Cardiac fibroblast (primary cell): ENCODE results near the gene GARRE1.
"Not testable (repeated sequence)": the region's sequence is repeated elsewhere in the genome, so short reads cannot be mapped to it uniquely, and the experiment has no call there.

ENCODE experiments used
- DNase-seq, 2 donors: peaks; one replicate each; pipeline versions ENCODE4 v3.0.0 to v3.0.0-alpha.2; 2010; ENCODE audit warnings: low read depth in 2 of 2
- H3K4me3 ChIP-seq, 2 donors: replicated peaks in 1 of 2; 1 replicate in 1 of 2; 2 replicates in 1 of 2; pipeline ENCODE4 v1.5.1; 2011; ENCODE audit warnings: low read depth in 2 of 2, low read length in 2 of 2, mild to moderate bottlenecking in 2 of 2, moderate library complexity in 1 of 2
- TF ChIP-seq, protein P1 (sequence below): IDR thresholded peaks from one replicate; pipeline ENCODE4 v1.5.1; 2011; ENCODE audit warnings: low read depth, mild to moderate bottlenecking, low read length, inconsistent platforms

Gene GARRE1

DNA sequence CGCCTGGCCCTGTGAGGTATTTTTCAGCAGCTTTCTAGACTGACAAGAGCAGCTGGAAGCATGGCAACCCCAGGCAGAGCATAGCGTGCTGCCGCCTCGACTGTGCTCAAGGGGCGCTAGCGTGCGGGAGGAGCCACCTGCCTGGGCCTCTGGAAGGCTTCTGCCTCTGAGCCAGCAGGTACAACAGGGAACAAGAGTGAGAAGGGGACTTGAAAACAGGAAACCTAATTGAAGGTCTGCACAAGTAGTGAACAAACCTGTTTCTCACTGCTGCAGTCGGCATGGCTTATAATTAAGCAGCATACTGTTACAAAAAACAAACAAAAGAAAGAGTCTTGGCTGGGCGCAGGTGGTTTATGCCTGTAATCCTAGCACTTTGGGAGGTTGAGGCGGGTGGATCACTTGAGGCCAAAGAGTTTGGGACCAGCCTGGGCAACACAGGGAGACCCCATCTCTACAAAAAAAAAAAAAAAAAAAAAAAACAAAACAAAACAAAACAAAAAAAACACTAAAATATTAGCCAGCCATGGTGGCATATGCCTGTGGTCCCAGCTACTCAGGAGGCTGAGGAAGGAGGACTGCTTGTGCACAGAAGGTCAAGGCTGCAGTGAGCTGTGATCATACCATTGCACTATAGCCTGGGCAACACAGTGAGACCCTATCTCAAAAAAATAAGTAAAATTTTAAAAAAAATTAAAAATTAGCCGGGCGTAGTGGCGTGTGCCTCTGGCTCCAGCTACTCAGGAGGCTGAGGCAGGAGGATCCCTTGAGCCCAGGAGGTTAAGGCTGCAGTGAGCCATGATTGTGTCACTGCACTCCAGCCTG is 12.6 kb upstream of the GARRE1 start:
- TF ChIP-seq, protein P1, sequence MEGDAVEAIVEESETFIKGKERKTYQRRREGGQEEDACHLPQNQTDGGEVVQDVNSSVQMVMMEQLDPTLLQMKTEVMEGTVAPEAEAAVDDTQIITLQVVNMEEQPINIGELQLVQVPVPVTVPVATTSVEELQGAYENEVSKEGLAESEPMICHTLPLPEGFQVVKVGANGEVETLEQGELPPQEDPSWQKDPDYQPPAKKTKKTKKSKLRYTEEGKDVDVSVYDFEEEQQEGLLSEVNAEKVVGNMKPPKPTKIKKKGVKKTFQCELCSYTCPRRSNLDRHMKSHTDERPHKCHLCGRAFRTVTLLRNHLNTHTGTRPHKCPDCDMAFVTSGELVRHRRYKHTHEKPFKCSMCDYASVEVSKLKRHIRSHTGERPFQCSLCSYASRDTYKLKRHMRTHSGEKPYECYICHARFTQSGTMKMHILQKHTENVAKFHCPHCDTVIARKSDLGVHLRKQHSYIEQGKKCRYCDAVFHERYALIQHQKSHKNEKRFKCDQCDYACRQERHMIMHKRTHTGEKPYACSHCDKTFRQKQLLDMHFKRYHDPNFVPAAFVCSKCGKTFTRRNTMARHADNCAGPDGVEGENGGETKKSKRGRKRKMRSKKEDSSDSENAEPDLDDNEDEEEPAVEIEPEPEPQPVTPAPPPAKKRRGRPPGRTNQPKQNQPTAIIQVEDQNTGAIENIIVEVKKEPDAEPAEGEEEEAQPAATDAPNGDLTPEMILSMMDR: no peak
- no peak for DNase-seq
- H3K4me3 ChIP-seq: no peak overlapping the region

DNA sequence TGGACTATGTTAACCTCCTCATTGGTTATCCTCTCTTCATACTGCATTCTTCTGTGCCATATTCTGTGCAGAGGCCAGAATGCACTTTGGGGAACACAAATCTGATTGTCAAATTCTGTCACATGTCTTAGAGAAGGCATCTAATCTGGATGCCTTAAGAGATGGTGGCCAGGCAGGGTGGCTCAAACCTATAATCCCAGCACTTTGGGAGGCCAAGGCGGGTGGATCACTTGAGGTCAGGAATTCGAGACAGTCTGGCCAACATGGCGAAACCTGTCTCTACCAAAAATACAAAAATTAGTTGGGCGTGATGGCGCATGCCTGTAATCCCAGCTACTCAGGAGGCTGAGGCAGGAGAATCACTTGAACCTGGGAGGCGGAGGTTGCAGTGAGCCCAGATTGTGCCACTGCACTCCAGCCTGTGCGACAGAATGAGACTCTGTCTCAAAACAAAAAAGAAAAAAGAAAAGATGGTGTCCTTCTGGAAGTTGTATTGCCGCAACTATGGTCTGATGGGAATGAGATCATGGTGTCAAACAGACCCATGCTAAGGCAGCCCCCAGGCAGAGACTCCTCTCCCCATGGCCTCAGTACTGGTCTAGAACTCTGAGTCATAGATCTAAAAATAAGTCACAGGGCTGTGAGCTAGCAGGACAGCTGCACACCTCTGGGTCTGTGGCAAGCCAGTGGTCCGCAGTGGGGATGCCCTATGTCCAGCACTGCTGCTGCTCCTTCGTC is 11.0 kb upstream of the GARRE1 start:
- DNase-seq, H3K4me3 ChIP-seq: not testable (repeated sequence)

DNA sequence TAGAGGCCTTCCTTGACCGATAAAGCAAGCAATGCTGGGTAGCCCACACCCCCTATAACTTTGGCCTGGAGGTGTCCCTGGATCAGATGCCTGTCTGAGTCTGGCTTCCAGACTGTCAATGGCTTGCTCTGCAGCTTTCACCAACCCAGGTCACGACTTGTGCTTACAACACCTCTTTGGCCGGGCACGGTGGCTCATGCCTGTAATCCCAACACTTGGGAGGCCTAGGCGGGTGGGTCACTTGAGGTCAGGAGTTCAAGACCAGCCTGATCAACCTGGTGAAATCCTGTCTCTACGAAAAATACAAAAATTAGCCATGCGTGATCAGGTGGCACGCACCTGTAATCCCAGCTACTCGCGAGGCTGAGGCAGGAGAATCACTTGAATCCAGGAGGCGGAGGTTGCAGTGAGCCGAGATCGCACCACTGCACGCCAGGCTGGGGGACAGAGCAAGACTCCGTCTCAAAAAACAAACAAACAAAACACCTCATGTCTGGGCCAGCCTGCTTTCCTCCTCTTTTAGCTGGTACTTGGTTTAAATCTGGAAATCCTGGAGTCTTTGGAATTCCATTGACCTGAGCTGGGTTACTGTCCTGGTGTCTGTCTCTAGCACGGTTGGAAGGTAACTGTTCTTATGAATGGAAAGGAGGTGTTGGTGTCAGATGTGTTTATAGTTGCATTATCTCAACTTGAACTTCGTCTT is 10.3 kb upstream of the GARRE1 start:
- DNase-seq: no peak
- TF ChIP-seq, protein P1: no peak
- no peak overlapping the region for H3K4me3 ChIP-seq

DNA sequence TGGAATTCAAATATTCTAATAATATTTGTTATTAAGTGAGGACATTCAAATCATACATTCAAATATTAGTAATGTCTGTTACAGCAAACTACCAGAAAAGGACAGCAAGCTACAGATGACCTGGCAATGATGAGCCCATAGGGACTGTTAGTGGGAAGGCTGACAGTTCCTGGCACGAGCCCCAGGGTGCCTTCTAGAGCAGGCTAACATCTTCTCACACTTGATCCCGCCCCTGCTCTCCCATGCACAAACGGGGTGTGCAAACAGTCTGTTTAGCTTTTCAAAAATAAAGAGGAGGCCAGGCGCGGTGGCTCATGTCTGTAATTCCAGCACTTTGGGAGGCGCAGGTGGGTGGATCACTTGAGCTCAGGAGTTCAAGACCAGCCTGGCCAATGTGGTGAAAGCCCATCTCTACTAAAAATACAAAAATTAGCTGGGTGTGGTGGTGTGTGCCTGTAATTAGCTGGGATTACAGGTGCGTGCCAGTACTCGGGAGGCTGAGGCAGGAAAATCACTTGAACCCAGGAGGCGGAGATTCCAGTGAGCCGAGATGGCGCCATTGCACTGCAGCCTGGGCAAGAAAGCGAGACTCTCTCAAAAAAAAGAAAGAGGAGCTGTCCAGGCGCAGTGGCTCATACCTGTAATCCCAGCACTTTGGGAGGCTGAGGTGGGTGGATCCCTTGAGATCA is 9.6 kb upstream of the GARRE1 start:
- peak in 1 of 2 donors; percentile 46 for DNase-seq
- TF ChIP-seq, protein P1: no peak
- no peak overlapping the region for H3K4me3 ChIP-seq

DNA sequence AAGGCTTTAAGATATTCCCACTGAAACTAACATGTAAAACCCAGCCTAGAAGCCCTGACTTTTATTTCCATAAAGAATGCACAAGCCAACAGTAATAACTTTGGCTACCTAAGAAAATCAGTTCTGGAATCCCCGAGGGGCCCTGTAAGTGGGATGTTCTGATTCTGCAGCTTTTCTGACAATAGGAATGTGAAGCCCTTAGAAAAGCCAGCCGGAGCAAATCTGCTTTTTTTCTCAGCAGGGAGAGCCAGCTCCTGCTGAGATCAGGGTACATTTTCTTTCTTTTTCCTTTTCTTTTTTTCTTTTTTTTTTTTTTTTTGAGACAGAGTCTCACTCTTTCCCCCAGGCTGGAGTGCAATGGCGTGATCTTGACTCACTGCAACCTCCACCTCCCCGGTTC is 8.0 kb upstream of the GARRE1 start:
- H3K4me3 ChIP-seq: no peak overlapping the region
- TF ChIP-seq, protein P1: no peak
- DNase-seq: no peak

DNA sequence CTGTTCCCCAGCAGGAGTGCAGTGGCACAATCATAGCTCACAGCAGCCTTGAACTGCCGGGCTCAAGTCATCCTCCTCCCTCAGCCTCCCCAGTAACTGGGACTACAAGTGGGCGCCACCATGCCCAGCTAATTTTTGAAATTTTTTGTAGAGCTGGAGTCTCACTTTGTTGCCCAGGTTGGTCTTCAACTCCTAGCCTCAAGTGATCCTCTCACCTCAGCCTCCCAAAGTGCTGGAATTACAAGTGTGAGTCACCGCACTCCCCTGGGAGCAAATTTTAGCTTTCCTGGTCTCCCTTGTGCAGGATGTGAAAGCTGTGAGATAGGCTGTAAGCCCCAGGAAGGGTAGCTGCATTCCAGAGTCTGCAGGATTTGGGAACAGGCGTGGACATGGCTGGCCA is 5.4 kb upstream of the GARRE1 start:
- TF ChIP-seq, protein P1: no peak
- DNase-seq: no peak
- H3K4me3 ChIP-seq: no peak overlapping the region

DNA sequence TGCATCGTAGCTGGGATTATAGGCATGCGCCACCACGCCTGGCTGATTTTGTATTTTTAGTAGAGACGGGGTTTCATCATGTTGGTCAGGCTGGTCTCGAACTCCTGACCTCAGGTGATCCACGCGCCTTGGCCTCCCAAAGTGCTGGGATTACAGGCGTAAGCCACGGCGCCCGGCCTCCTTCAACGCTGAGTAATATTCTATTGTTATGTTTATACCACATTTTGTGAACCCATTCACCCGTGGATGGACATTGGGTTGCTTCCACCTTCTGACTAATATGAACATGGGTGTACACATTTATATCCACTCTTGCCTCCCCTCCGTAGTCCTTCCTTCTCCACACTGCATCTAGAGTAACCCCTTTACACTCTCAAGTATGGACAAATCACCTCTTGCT is 1.2 kb upstream of the GARRE1 start:
- DNase-seq, H3K4me3 ChIP-seq: not testable (repeated sequence)

DNA sequence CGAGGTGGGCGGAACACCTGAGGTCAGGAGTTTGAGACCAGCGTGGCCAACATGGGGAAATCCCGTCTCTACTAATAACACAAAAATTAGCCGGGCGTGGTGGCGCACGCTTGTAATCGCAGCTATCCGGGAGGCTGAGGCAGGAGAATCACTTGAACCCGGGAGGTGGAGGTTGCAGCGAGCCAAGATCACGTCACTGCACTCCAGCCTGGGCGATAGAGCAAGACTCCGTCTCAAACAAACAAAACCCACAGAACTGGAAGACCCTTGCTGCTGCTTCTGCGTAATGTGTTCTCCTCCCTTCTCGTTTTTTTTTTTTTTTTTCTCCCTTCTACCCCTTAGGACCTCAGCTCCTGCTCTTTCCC is 691 bp upstream of the GARRE1 start:
- not testable (repeated sequence) for DNase-seq
- peak overlapping the region; percentile 80 to 84 for H3K4me3 ChIP-seq
